ENCODE results near the gene STK11. TPM values are rescaled to one million over a fixed set of nuclear protein-coding genes. Genes with fewer than 3 reads are reported as not detected.

STK11 gene
- total and polyA plus RNA-seq, 2 experiments from 2014 or later: 4.6 to 64.1 TPM

DNA sequence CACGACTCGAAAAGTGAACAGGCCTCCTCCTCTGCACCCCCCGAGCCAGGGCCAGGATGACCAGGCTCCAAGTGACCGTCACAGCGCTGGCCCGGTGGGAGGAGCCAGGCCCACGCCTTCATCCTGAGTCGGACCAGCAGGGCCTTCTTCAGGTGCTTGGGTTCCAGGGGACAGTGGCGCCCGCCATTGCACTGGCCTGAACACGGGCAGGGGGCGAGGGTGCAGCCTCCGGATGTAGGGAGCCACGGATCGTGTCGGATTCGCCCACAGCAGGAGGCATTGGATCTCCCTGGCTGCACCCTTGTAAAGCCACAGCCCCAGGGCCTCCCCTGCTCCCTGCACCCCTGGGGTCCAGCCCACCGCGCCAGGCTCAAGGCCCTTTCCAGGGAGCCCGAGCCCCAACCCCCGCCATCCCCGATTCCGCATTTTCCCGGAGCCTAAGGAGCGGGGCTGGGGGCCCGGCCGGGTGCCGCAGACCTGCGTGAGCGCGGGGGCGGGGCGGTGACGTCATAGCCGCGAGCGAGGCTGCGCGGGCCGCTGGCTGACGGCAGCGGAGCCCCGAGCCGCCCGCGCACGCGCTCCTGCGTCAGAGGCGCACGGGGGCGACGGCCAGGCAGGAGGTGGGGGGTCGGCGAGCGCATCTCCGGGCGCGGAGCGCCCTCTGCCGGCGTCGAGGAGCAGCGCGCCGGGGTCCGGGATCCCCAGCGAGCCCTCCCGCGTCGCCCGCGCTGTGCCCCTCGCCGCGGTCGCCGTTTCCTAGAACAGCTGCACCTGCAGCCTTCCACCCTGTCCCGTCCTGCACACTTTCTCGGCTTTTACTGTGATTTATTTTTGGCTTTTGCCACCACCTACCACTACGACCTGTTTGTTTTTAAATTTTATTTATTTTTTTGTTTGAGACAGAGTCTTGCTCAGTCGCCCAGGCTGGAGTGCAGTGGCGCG is 34.5 kb downstream of the STK11 start:
- Histone ChIP-seq H3K9me3 (ENCODE audit: low read depth) (no peaks in the 10 kb centered on the region), H3K27ac (peak overlapping the region; percentile 61), H3K4me1 (ENCODE audit: insufficient read depth) (peaks cover 33% of the 10 kb centered on the region), H3K9me2 (ENCODE audit: insufficient read depth) (no peaks in the 10 kb centered on the region), H3K9ac (peak overlapping the region; percentile 87), H3K27me3 (replicated peaks; ENCODE audit: insufficient read depth) (no peaks in the 10 kb centered on the region), H3K36me3 (ENCODE audit: low read depth) (no peaks in the 10 kb centered on the region), H2AFZ (peak overlapping the region; percentile 73), H4K20me1 (ENCODE audit: insufficient read depth) (no peaks in the 10 kb centered on the region), H3F3A (ENCODE audit: insufficient read depth) (peaks cover 27% of the 10 kb centered on the region), H3K4me2 (ENCODE audit: unreplicated experiment) (peak overlapping the region; percentile 78), H3K79me2 (ENCODE audit: insufficient read depth) (peaks cover 31% of the 10 kb centered on the region), H3K4me3 (peak overlapping the region; percentile 81)
- WGBS, 2 experiments (ENCODE audit: low coverage in 1 of 2, low lambda C conversion rate in 2 of 2, missing lambda C conversion rate in 2 of 2): 14 to 17% methylated on average over 61 to 74 of the region's 84 CpGs
- peak; percentile 97 for DNase-seq
- no peak for TF ChIP-seq EZH2 (IDR thresholded peaks at IDR 0.05; ENCODE audit: insufficient read depth, poor library complexity, severe bottlenecking)
- no peak for TF ChIP-seq EZH2phosphoT487 (IDR thresholded peaks at IDR 0.05; ENCODE audit: insufficient read depth, low read depth)
- in situ Hi-C loops (cut with MboI): no loop called here

DNA sequence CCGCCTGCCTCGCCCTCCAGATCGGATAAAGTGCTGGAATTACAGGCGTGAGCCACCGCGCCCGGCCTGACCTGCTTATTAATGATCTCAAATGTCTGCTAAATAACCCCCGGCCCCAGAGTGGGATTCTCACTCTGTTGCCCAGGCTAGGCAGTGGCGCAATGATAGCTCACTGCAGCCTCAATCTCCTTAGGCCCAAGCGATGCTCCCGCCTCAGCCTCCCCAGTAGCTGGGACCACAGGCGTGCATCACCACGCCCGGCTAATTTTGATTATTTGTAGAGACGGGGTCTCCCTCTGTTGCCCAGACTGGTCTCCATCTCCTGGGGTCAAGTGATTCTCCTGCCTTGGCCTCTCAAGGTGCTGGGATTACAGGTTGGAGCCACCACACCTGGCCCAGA is 35.3 kb downstream of the STK11 start:
- TF ChIP-seq EZH2phosphoT487 (IDR thresholded peaks at IDR 0.05; ENCODE audit: insufficient read depth, low read depth): no peak
- TF ChIP-seq EZH2 (IDR thresholded peaks at IDR 0.05; ENCODE audit: insufficient read depth, poor library complexity, severe bottlenecking): no peak
- Histone ChIP-seq H3K9me2 (ENCODE audit: insufficient read depth) (no peaks in the 10 kb centered on the region), H3K79me2 (ENCODE audit: insufficient read depth) (peaks cover 31% of the 10 kb centered on the region), H3K9ac (peak overlapping the region; percentile 87), H3K36me3 (ENCODE audit: low read depth) (no peaks in the 10 kb centered on the region), H3F3A (ENCODE audit: insufficient read depth) (peaks cover 27% of the 10 kb centered on the region), H4K20me1 (ENCODE audit: insufficient read depth) (no peaks in the 10 kb centered on the region), H3K27me3 (replicated peaks; ENCODE audit: insufficient read depth) (no peaks in the 10 kb centered on the region), H3K4me3 (peak overlapping the region; percentile 81), H3K4me2 (ENCODE audit: unreplicated experiment) (peak overlapping the region; percentile 78), H3K9me3 (ENCODE audit: low read depth) (no peaks in the 10 kb centered on the region), H3K27ac (peak overlapping the region; percentile 61), H3K4me1 (ENCODE audit: insufficient read depth) (peaks cover 37% of the 10 kb centered on the region), H2AFZ (peak overlapping the region; percentile 73)
- in situ Hi-C loops (cut with MboI): no loop called here
- DNase-seq: no peak
- WGBS, 2 experiments (ENCODE audit: low coverage in 1 of 2, low lambda C conversion rate in 2 of 2, missing lambda C conversion rate in 2 of 2): 61 to 63% methylated on average over 13 to 15 of the region's 15 CpGs

DNA sequence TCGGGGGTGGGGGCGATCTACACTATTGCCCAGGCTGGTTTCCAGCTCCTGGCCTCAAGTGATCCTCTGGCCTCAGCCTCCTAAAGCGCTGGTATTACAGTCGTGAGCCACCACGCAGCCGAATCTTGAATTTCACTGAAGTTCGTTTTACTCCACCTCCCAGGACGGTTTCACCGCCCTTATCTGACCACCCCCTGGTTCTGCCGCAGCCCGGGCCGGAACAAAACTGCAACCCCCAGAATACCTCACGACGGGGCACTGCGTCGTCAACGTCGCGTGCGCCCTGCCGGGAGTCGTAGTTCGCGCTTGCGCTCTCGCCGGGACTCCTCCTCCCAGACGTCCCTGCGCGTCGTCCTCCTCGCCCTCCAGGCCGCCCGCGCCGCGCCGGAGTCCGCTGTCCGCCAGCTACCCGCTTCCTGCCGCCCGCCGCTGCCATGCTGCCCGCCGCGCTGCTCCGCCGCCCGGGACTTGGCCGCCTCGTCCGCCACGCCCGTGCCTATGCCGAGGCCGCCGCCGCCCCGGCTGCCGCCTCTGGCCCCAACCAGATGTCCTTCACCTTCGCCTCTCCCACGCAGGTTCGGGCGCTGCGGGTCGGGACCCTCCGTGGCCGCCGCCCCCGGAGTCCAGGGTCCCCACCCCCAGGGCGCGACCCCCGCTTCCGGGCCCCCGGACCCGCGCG is 36.0 kb downstream of the STK11 start, which contains the start of gene ATP5F1D:
TSS of gene ATP5F1D (plus strand) at position 335 of the 679 bp plus-strand sequence. CDS start at position 435, 100 bp downstream.
- peak within 1 kb of the TSS; percentile 78 for H3K4me2 ChIP-seq (ENCODE audit: unreplicated experiment)
- peak within 1 kb of the TSS; percentile 87 for H3K9ac ChIP-seq
- H3K9me3 ChIP-seq (ENCODE audit: low read depth): no peaks in the 10 kb centered on the region
- H3K9me2 ChIP-seq (ENCODE audit: insufficient read depth): no peaks in the 10 kb centered on the region
- H2AFZ ChIP-seq: peak within 1 kb of the TSS; percentile 73
- peaks cover 27% of the 10 kb centered on the region for H3F3A ChIP-seq (ENCODE audit: insufficient read depth)
- peaks cover 32% of the 10 kb centered on the region for H3K4me1 ChIP-seq (ENCODE audit: insufficient read depth)
- TF ChIP-seq EZH2phosphoT487 (IDR thresholded peaks at IDR 0.05; ENCODE audit: insufficient read depth, low read depth) (no peak), EZH2 (IDR thresholded peaks at IDR 0.05; ENCODE audit: insufficient read depth, poor library complexity, severe bottlenecking) (no peak)
- peaks cover 31% of the 10 kb centered on the region for H3K79me2 ChIP-seq (ENCODE audit: insufficient read depth)
- peak; percentile 98 for DNase-seq
- no peaks in the 10 kb centered on the region for H3K27me3 ChIP-seq (replicated peaks; ENCODE audit: insufficient read depth)
- H3K4me3 ChIP-seq: peak within 1 kb of the TSS; percentile 81
- no peaks in the 10 kb centered on the region for H3K36me3 ChIP-seq (ENCODE audit: low read depth)
- peak within 1 kb of the TSS; percentile 61 for H3K27ac ChIP-seq
- in situ Hi-C loops (cut with MboI): no loop called here
- no peaks in the 10 kb centered on the region for H4K20me1 ChIP-seq (ENCODE audit: insufficient read depth)
- WGBS, 2 experiments (ENCODE audit: low coverage in 1 of 2, low lambda C conversion rate in 2 of 2, missing lambda C conversion rate in 2 of 2): 1 to 2% methylated on average over 60 to 65 of the region's 79 CpGs

Measured in GM23248 (cell line).